ENCODE results near the gene GPRC5B. TPM values are rescaled to one million over a fixed set of nuclear protein-coding genes. Genes with fewer than 3 reads are reported as not detected.

GPRC5B gene
- total RNA-seq, 8 experiments from 2014 or later, result 18.4 to 97.5 (median 43.2) TPM

DNA sequence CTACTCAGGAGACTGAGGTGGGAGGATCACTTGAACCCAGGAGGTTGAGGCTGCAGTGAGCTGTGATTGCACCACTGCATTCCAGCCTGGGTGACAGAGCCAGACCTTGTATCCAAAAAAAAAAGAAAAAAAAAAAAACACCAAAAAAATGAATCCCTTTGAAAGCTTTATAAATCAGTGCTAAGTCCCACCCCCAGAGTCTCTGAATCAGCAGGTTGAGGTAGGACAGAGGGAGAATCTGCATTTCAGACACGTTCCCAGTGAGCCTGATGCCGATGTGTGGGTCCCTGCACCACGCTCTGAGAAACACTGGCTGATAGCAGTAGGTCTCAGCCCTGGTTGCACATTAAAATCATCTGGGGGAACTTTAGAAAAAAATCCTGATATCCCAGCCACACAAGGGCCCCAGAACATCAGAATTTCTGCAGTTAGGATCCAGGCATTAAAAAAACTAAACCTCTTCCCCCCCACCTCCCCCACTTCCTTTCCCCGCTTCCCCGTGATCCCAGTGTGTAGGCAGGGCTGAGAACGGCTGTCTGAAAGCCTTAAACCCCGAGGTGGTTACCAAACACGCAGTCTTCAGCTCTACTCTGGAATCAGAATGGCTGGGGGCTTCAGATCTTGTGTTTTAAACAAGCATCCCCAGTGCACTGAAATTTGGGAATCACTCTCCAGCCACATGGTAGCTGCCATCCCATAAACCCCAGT lies 27.3 kb upstream of the GPRC5B start:
- Histone ChIP-seq H3K27ac (no peak overlapping the region), H3K4me1 (replicated peaks in 1 of 2) (no peaks in the 10 kb centered on the region), H3K4me3 (no peak overlapping the region)
- in situ Hi-C loops (cut with MboI; ENCODE audit: low pct_unique_long_range_greater_than_20kb in 2 of 9, low sequenced_read_pairs in 9 of 9, unreplicated experiment in 9 of 9), result loop anchor here in 5 of 9 experiments (10.0 to 25.0 kb wide), 4 partner anchors 375 to 800 kb away; no protein-coding TSS in a partner anchor
- 88% methylated on average over 4 of the region's 8 CpGs; no CpG with 5 or more reads in 9 of the 10 experiments for WGBS, 10 experiments
- ATAC-seq (replicated peaks in 6 of 8), result no peak

DNA sequence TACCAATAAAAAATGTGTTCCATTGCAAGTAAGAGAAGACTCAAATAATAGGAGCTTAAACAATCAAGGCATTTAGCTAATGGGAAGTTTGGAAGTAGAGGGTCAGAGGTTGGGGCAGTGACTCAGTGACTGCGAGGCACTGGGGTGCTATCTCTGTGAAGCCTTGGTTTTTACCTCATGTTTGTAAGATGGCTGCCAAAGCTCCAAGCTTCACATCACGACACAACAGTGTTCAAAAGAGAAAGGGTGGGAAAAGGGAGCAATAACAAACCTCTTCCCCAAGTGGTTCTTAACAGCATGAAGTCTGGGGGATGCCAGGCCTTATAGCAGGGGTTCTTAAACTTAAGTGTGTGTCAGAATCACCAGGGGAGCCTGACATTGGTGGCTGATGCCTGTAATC lies 26.6 kb upstream of the GPRC5B start:
- no peak for ATAC-seq (replicated peaks in 6 of 8)
- Histone ChIP-seq H3K27ac (no peak overlapping the region), H3K4me1 (replicated peaks in 1 of 2) (no peaks in the 10 kb centered on the region), H3K4me3 (no peak overlapping the region)
- in situ Hi-C loops (cut with MboI; ENCODE audit: low pct_unique_long_range_greater_than_20kb in 2 of 9, low sequenced_read_pairs in 9 of 9, unreplicated experiment in 9 of 9), result loop anchor here in 5 of 9 experiments (10.0 to 25.0 kb wide), 4 partner anchors 376 to 801 kb away; no protein-coding TSS in a partner anchor
- 20 to 100% (median 100%) methylated on average over 1 to 2 of the region's 2 CpGs; no CpG with 5 or more reads in 3 of the 10 experiments for WGBS, 10 experiments

DNA sequence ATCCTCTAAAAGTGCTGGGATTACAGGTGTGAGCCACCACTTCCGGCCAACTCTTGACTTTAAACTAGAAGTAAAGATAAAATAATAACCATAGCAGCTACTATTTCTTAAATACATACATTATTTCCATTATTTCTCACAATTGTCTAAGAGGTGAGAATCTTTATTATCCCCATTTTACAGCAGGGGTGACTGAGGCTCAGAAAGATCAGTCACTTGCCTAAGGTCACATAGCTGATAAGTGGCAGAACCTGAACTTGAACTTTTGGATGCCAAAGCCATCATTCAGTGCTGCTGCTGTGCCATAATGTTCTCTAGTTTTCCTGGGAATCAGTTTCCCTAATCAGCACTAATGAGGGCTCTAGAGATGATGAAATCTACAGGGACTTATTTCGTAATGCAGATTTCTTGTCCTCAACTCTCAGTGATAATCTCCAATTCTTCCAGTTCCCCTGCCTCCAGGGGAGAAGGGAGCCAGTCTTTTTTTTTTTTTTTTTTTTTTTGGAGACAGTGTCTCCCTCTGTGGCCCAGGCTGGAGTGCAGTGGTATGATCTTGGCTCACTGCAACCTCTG lies 25.2 kb upstream of the GPRC5B start:
- no peak for ATAC-seq (replicated peaks in 6 of 8)

DNA sequence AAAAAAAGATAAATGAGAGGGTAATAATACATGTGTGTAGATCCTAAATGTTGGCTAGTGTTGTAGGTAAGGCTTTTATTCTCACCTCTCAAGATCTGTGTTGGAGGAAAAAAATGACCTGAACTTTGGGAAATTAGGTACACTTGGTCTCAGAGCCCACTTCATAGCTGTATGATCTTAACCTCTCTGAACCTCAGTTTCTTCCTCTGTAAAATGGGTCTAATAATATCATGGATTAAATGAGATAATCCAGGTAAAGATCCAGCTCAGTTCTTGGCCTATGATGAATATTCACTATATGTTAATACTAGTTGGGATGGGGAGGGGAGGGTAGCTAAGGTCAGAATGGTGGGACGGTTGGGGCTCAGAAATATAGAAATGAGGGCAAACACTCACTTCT lies 24.3 kb upstream of the GPRC5B start:
- 80 to 100% (median 85%) methylated on average over 1 of the region's 1 CpG; no CpG with 5 or more reads in 6 of the 10 experiments for WGBS, 10 experiments
- ATAC-seq (replicated peaks in 6 of 8), result no peak
- in situ Hi-C loops (cut with MboI; ENCODE audit: low pct_unique_long_range_greater_than_20kb in 2 of 9, low sequenced_read_pairs in 9 of 9, unreplicated experiment in 9 of 9), result loop anchor here in 7 of 9 experiments (10.0 to 25.0 kb wide), 5 partner anchors 378 to 803 kb away; no protein-coding TSS in a partner anchor
- no peak overlapping the region for H3K4me3 ChIP-seq
- no peaks in the 10 kb centered on the region for H3K4me1 ChIP-seq (replicated peaks in 1 of 2)
- H3K27ac ChIP-seq, result no peak overlapping the region

More for the DNA sequence above, 25.2 kb upstream of the GPRC5B start:
- in situ Hi-C loops (cut with MboI; ENCODE audit: low pct_unique_long_range_greater_than_20kb in 2 of 9, low sequenced_read_pairs in 9 of 9, unreplicated experiment in 9 of 9), result loop anchor here in 8 of 9 experiments (10.0 to 25.0 kb wide), 5 partner anchors 377 to 802 kb away; no protein-coding TSS in a partner anchor
- 0 to 100% (median 75%) methylated on average over 1 to 2 of the region's 2 CpGs; no CpG with 5 or more reads in 1 of the 10 experiments for WGBS, 10 experiments
- no peak overlapping the region for H3K27ac ChIP-seq
- H3K4me3 ChIP-seq, result no peak overlapping the region
- no peaks in the 10 kb centered on the region for H3K4me1 ChIP-seq (replicated peaks in 1 of 2)

DNA sequence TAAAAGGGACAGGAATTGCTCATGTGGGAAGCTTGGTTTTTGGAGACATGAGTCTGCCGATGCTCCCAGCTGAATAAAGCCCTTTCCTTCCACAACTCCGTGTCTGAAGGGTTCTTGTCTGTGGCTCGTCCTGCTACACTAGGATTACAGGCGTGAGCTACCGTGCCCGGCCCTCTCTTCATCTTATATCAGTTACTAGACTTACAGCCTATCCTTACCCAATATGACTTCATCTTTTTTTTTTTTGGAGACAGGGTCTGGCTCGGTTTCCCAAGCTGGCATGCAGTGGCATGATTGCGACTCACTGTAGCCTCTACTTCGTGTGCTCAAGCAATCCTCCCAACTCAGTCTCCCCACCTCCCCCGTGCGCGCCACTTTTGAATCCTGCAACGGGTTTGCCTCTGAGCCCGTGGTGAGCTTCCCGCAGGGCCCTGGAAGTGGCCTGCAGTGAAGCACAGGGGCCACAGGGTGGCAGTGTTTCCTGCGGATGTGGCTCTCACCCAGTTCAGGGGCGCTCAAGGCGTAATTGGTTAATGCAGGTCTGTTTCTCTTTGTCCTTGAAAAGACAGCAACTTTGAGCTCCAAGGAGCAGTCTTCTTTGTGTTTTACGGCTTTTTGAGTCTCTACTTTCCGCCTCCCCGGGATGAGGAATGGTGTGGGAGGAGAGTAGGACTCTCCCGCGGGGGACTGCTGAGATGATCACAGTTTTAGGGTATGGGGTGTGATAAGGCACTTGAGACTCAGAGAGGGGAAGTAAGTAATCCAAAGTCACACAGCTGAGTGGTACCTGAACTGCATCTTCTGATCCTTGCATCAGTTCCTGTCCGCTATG lies 22.7 kb upstream of the GPRC5B start:
- H3K4me3 ChIP-seq, result no peak overlapping the region
- 0 to 71% (median 21%) methylated on average over 1 to 13 of the region's 24 CpGs; no CpG with 5 or more reads in 3 of the 10 experiments for WGBS, 10 experiments
- in situ Hi-C loops (cut with MboI; ENCODE audit: low pct_unique_long_range_greater_than_20kb in 2 of 9, low sequenced_read_pairs in 9 of 9, unreplicated experiment in 9 of 9), result loop anchor here in 7 of 9 experiments (10.0 to 25.0 kb wide), 5 partner anchors 380 to 805 kb away; no protein-coding TSS in a partner anchor
- H3K27ac ChIP-seq, result no peak overlapping the region
- ATAC-seq (replicated peaks in 6 of 8), result peak; percentile 93 to 100 (median 96)
- no peaks in the 10 kb centered on the region for H3K4me1 ChIP-seq (replicated peaks in 1 of 2)

DNA sequence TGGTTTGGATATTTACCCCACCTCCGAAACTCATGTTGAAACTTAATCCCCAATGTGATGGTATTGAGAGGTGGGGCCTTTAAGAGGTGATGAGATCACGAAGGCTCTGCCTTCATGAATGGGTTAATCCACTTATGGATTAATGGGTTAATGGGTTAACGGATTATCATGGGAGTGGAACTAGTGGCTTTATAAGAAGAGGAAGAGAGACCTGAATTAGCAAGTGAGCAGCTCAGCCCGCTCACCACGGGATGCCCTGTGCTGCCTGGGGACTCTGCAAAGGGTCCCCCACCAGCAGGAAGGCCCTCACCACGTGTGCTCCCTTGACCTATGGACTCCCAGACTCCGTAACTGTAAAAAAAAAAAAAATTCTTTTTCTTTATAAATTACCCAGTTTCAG lies 16.5 kb upstream of the GPRC5B start:
- peaks cover 0 to 3% of the 10 kb centered on the region in 2 donors for H3K4me1 ChIP-seq (replicated peaks in 1 of 2)
- no peak overlapping the region for H3K27ac ChIP-seq
- H3K4me3 ChIP-seq, result no peak overlapping the region
- 52 to 100% (median 88%) methylated on average over 1 to 4 of the region's 7 CpGs; no CpG with 5 or more reads in 3 of the 10 experiments for WGBS, 10 experiments
- ATAC-seq (replicated peaks in 6 of 8), result no peak
- in situ Hi-C loops (cut with MboI; ENCODE audit: low pct_unique_long_range_greater_than_20kb in 2 of 9, low sequenced_read_pairs in 9 of 9, unreplicated experiment in 9 of 9), result loop anchor here in 7 of 9 experiments (10.0 to 25.0 kb wide), 5 partner anchors 386 to 811 kb away; no protein-coding TSS in a partner anchor

DNA sequence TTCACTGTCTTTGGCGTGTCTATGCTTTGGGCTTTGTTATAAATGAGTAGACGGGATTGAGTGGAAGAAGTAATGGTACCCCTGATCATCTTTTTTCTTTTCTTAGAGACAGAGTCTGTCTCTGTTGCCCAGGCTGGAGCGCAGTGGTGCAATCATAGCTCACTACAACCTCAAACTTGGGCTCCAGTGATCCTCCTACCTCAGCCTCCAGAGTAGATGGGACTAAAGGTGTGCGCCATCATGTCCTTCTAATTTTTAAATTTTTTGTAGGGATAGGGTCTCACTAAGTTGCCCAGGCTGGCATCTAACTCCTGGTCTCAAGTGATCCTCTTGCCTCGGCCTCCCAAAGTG lies 14.9 kb upstream of the GPRC5B start:
- in situ Hi-C loops (cut with MboI; ENCODE audit: low pct_unique_long_range_greater_than_20kb in 2 of 9, low sequenced_read_pairs in 9 of 9, unreplicated experiment in 9 of 9), result loop anchor here in 8 of 9 experiments (10.0 to 25.0 kb wide), 4 partner anchors 187 to 485 kb away; partner anchors contain the start of genes IQCK (in 5 of the 8) and KNOP1 (in 5 of the 8)
- WGBS, 10 experiments, result 24 to 62% (median 37%) methylated on average over 2 to 4 of the region's 5 CpGs; no CpG with 5 or more reads in 4 of the 10 experiments
- Histone ChIP-seq H3K4me1 (replicated peaks in 1 of 2) (peaks cover 0 to 3% of the 10 kb centered on the region in 2 donors), H3K27ac (no peak overlapping the region), H3K4me3 (no peak overlapping the region)
- ATAC-seq (replicated peaks in 6 of 8), result peak in 1 of 8 experiments; percentile 36

DNA sequence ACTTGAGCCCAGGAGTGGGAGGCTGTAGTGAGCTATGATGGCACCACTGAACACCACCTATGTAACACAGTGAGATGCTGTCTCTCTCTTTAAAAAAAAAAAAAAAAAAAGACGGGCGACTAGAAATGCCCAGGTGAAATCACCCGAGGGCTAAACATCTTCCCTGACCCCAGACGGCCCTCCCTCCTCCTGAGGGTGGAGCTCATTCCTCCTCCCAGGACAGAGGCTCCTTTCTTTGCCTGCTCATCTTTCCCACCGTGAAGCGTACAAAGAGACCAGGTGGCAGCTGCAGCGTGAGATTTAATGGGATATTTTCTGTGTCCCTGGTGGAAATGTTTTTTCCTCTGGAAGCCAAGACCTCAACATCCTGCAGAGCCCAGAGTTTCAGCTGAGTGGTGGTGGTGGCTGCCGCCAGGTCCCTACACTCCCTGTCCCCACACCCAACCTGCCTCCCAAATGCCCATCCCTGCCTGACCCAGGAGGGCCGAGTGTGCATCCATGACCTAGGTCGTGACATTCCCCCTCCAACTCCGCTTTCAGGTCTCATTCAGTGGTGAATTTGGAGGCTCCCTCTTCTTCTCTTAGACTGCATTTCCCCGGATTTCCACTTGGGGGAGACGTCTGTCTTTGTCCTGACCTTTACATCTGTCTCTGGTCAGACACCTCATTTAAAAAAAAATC lies 14.4 kb upstream of the GPRC5B start:
- Histone ChIP-seq H3K4me1 (replicated peaks in 1 of 2) (peaks cover 0 to 3% of the 10 kb centered on the region in 2 donors), H3K27ac (no peak overlapping the region), H3K4me3 (no peak overlapping the region)
- 0 to 43% (median 0%) methylated on average over 1 to 6 of the region's 13 CpGs; no CpG with 5 or more reads in 2 of the 10 experiments for WGBS, 10 experiments
- ATAC-seq (replicated peaks in 6 of 8), result peak; percentile 55 to 93 (median 67)
- in situ Hi-C loops (cut with MboI; ENCODE audit: low pct_unique_long_range_greater_than_20kb in 2 of 9, low sequenced_read_pairs in 9 of 9, unreplicated experiment in 9 of 9), result loop anchor here in 8 of 9 experiments (10.0 to 25.0 kb wide), 4 partner anchors 187 to 486 kb away; partner anchors contain the start of genes IQCK (in 5 of the 8) and KNOP1 (in 5 of the 8)

DNA sequence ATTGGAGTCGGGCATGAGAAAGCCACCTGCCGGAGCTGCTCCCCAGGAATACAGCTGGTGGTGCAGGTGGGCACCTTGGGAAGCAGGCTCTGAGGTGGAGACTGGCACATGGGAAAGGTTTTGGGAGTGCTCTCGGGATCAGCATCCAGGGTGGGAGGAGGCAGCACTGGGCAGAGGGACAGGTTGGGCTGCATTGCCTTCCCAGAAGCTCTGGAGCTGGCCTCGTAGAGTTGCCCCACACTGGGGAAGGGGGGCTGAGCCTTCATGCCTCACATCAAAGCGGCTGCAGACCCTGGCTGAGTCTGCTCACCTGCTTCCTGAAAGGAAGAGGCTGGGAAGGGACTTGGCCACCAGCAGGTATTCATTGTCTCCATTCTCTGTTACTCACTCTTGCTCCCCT lies 13.5 kb upstream of the GPRC5B start:
- WGBS, 10 experiments, result 50 to 100% (median 79%) methylated on average over 1 to 5 of the region's 5 CpGs; no CpG with 5 or more reads in 4 of the 10 experiments
- in situ Hi-C loops (cut with MboI; ENCODE audit: low pct_unique_long_range_greater_than_20kb in 2 of 9, low sequenced_read_pairs in 9 of 9, unreplicated experiment in 9 of 9), result loop anchor here in 8 of 9 experiments (10.0 to 25.0 kb wide), 4 partner anchors 186 to 487 kb away; partner anchors contain the start of genes IQCK (in 5 of the 8) and KNOP1 (in 5 of the 8)

DNA sequence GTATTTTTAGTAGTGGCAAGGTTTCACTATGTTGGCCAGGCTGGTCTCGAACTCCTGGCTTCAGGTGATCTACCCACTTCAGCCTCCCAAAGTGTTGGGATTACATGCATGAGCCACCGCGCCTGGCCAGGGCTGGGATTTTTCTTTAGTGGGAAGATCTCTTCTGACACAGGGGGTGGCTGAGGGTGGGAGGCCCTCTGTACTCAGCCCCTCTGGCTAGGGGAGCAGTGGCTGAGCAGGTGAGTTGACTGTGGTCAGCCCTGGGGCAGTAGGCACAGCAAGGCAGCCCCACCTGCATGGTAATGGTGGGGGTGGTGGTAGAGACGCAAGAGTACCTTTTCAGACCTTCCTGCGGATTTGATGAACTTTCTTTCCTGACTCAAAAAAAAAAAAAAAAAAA lies 12.3 kb upstream of the GPRC5B start:
- Histone ChIP-seq H3K4me1 (replicated peaks in 1 of 2) (peaks cover 0 to 3% of the 10 kb centered on the region in 2 donors), H3K27ac (no peak overlapping the region), H3K4me3 (no peak overlapping the region)
- in situ Hi-C loops (cut with MboI; ENCODE audit: low pct_unique_long_range_greater_than_20kb in 2 of 9, low sequenced_read_pairs in 9 of 9, unreplicated experiment in 9 of 9), result loop anchor here in 8 of 9 experiments (10.0 to 25.0 kb wide), 4 partner anchors 185 to 488 kb away; partner anchors contain the start of genes IQCK (in 5 of the 8) and KNOP1 (in 5 of the 8)
- WGBS, 10 experiments, result 0 to 100% (median 80%) methylated on average over 1 to 2 of the region's 5 CpGs; no CpG with 5 or more reads in 3 of the 10 experiments
- ATAC-seq (replicated peaks in 6 of 8), result no peak

More for the DNA sequence above, 13.5 kb upstream of the GPRC5B start:
- no peak for ATAC-seq (replicated peaks in 6 of 8)
- Histone ChIP-seq H3K4me3 (no peak overlapping the region), H3K4me1 (replicated peaks in 1 of 2) (peaks cover 0 to 3% of the 10 kb centered on the region in 2 donors), H3K27ac (no peak overlapping the region)

DNA sequence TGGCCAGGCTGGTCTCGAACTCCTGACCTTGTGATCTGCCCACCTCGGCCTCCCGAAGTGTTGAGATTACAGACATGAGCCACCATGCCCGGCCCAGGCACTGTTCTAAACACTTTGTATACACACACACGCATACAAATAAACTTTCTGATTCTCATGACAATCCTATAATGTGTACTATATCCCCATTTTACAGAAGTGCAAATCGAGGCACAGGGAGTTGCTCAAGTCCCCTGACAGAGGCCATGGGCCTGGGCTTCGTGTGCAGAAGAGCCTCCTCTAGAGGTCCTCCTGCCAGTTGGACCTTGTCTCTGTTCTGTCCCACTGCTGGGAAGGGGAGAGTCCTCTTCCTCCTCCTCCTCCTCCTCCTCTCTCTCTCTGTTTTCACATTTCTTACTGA lies 9.9 kb upstream of the GPRC5B start:
- Histone ChIP-seq H3K27ac (no peak overlapping the region), H3K4me3 (no peak overlapping the region), H3K4me1 (replicated peaks in 1 of 2) (peaks cover 0 to 3% of the 10 kb centered on the region in 2 donors)
- in situ Hi-C loops (cut with MboI; ENCODE audit: low pct_unique_long_range_greater_than_20kb in 2 of 9, low sequenced_read_pairs in 9 of 9, unreplicated experiment in 9 of 9), result loop anchor here in 8 of 9 experiments (10.0 to 25.0 kb wide), 4 partner anchors 182 to 490 kb away; partner anchors contain the start of genes IQCK (in 5 of the 8) and KNOP1 (in 5 of the 8)
- no peak for ATAC-seq (replicated peaks in 6 of 8)
- WGBS, 10 experiments, result 0 to 80% (median 63%) methylated on average over 1 to 6 of the region's 7 CpGs; no CpG with 5 or more reads in 4 of the 10 experiments
